CD14-positive monocyte (primary cell): ENCODE data around the gene TMEM87A. TPM values are rescaled to one million over a fixed set of nuclear protein-coding genes. Genes with fewer than 3 reads are reported as not detected.

ENCODE experiments used
- DNase-seq, 3 donors: peaks; one replicate each; pipeline ENCODE4 v3.0.0-alpha.2; 2011 to 2022
- H2AFZ ChIP-seq: 2 replicates; pipeline ENCODE4 v1.6.0; 2012; ENCODE audit warnings: mild to moderate bottlenecking, low read depth, low read length, inconsistent platforms; ENCODE audit not compliant: insufficient read depth, poor library complexity, severe bottlenecking
- H3K27ac ChIP-seq, 2 donors: 1 replicate in 1 of 2; 2 replicates in 1 of 2; pipeline ENCODE4 v1.5.1; 2012 to 2013; ENCODE audit warnings: low read length in 2 of 2, control low read depth in 1 of 2, inconsistent platforms in 1 of 2, low read depth in 1 of 2, mild to moderate bottlenecking in 1 of 2
- H3K27me3 ChIP-seq, 2 donors: one replicate each; pipeline versions ENCODE4 v1.6.0 to v1.6.1; 2011 to 2013; ENCODE audit warnings: low read length in 2 of 2; ENCODE audit not compliant: control insufficient read depth in 2 of 2, insufficient read depth in 2 of 2
- H3K36me3 ChIP-seq, 2 donors: replicated peaks in 1 of 2; 1 replicate in 1 of 2; 2 replicates in 1 of 2; pipeline versions ENCODE4 v1.5.1 to v1.6.1; 2012 to 2013; ENCODE audit warnings: low read length in 2 of 2, control low read depth in 1 of 2, inconsistent platforms in 1 of 2, mild to moderate bottlenecking in 1 of 2; ENCODE audit not compliant: insufficient read depth in 2 of 2, control insufficient read depth in 1 of 2
- H3K4me1 ChIP-seq, 2 donors: 1 replicate in 1 of 2; 2 replicates in 1 of 2; pipeline versions ENCODE4 v1.5.1 to v1.6.1; 2012 to 2013; ENCODE audit warnings: low read length in 2 of 2, control low read depth in 1 of 2, inconsistent platforms in 1 of 2, mild to moderate bottlenecking in 1 of 2, moderate library complexity in 1 of 2; ENCODE audit not compliant: insufficient read depth in 2 of 2, control insufficient read depth in 1 of 2
- H3K4me2 ChIP-seq: replicated peaks from 2 replicates; pipeline ENCODE3; 2012; ENCODE audit warnings: low read length, moderate library complexity, mild to moderate bottlenecking; ENCODE audit not compliant: poor library complexity, severe bottlenecking; ENCODE audit errors: extremely low read depth
- H3K4me3 ChIP-seq, 3 experiments: fragments of 200-600 bp in 1 of 3; sonication (generic) in 1 of 3; replicated peaks in 1 of 3; 1 replicate in 2 of 3; 2 replicates in 1 of 3; pipeline ENCODE4 v1.5.1; 2011 to 2013; ENCODE audit warnings: low read length in 3 of 3, mild to moderate bottlenecking in 3 of 3, control low read depth in 2 of 3, low read depth in 2 of 3, inconsistent platforms in 1 of 3, moderate library complexity in 1 of 3
- H3K79me2 ChIP-seq: 2 replicates; pipeline ENCODE4 v1.6.0; 2012; ENCODE audit warnings: mild to moderate bottlenecking, control low read depth, inconsistent platforms, low read length, moderate library complexity; ENCODE audit not compliant: insufficient read depth
- H3K9ac ChIP-seq: 2 replicates; pipeline ENCODE4 v1.6.0; 2017; ENCODE audit warnings: low read length, mild to moderate bottlenecking; ENCODE audit not compliant: insufficient read depth, poor library complexity, severe bottlenecking
- H3K9me3 ChIP-seq, 2 donors: replicated peaks in 1 of 2; 1 replicate in 1 of 2; 2 replicates in 1 of 2; pipeline versions ENCODE4 v1.5.1 to v1.6.1; 2012 to 2013; ENCODE audit warnings: low read length in 2 of 2, control low read depth in 1 of 2; ENCODE audit not compliant: control insufficient read depth in 1 of 2, insufficient read depth in 1 of 2
- H4K20me1 ChIP-seq: 2 replicates; pipeline ENCODE4 v1.6.0; 2012; ENCODE audit warnings: mild to moderate bottlenecking, low read length, control low read depth, moderate library complexity; ENCODE audit not compliant: insufficient read depth
- H3K27ac Mint-ChIP-seq, 7 donors: one replicate each; pipeline ENCODE4 v1.8.0; 2020; ENCODE audit warnings: mild to moderate bottlenecking in 7 of 7, mixed read lengths in 7 of 7, moderate library complexity in 6 of 7, inconsistent platforms in 2 of 7
- H3K27me3 Mint-ChIP-seq, 3 donors: one replicate each; pipeline ENCODE4 v1.8.0; 2021 to 2022; ENCODE audit warnings: low read depth in 3 of 3, mild to moderate bottlenecking in 3 of 3, mixed read lengths in 3 of 3, moderate library complexity in 3 of 3, inconsistent platforms in 1 of 3
- H3K36me3 Mint-ChIP-seq, 2 donors: one replicate each; pipeline ENCODE4 v1.8.0; 2020; ENCODE audit warnings: mixed read lengths in 2 of 2, inconsistent platforms in 1 of 2, mild to moderate bottlenecking in 1 of 2
- H3K4me1 Mint-ChIP-seq: one replicate; pipeline ENCODE4 v1.8.0; 2020; ENCODE audit warnings: mild to moderate bottlenecking, mixed read lengths
- H3K4me3 Mint-ChIP-seq, 2 donors: one replicate each; pipeline ENCODE4 v1.8.0; 2020; ENCODE audit warnings: mild to moderate bottlenecking in 2 of 2, mixed read lengths in 2 of 2, moderate library complexity in 1 of 2
- H3K9me3 Mint-ChIP-seq, 7 donors: one replicate each; pipeline ENCODE4 v1.8.0; 2020 to 2022; ENCODE audit warnings: mixed read lengths in 7 of 7, mild to moderate bottlenecking in 6 of 7, moderate library complexity in 6 of 7, inconsistent platforms in 2 of 7
- CTCF ChIP-seq: fragments of 200-600 bp; IDR thresholded peaks from one replicate; pipeline ENCODE4 v1.8.0; 2022; ENCODE audit warnings: antibody characterized with exemption, mild to moderate bottlenecking
- WGBS: methylation state at CpG from one replicate; pipeline ENCODE4 v1.1.5; 2013; ENCODE audit warnings: missing lambda C conversion rate; ENCODE audit not compliant: insufficient coverage; 5-methylcytosine and 5-hydroxymethylcytosine counted together
- intact Hi-C, 2 donors: fragments of 100-400 bp; cut with micrococcal nuclease; formaldehyde crosslinking; loops; one replicate each; pipeline versions ENCODE4 v1.15.0 to v1.15.1; 2023
- polyA plus RNA-seq, 3 donors: library from polyadenylated mRNA; depleted of rRNA in 1 of 3; unstranded in 2 of 3; stranded (reverse) in 1 of 3; fragments of 300-500 nt in 2 of 3; fragments of >200 nt in 1 of 3; fragmentation: Illumina TruSeq in 2 of 3; gene quantifications; 1 replicate in 2 of 3; 2 replicates in 1 of 3; pipeline ENCODE4 v1.2.3, GENCODE V29; 2012 to 2021

Gene TMEM87A
- polyA plus RNA-seq, 3 donors = 24.4 to 49.4 (median 39.3) TPM

GRCh38 chr15:42275780-42276391 lies 2.7 kb upstream of the TMEM87A start:
- TF ChIP-seq CTCF = no peak
- H3K4me1 Mint-ChIP-seq = peaks cover 54% of the 10 kb centered on the region

GRCh38 chr15:42274702-42274989 lies 1.4 kb upstream of the TMEM87A start:
- Histone ChIP-seq H3K9me3 (no peaks in the 10 kb centered on the region), H4K20me1 (peaks cover 31% of the 10 kb centered on the region), H3K9ac (peak overlapping the region; percentile 77), H3K27me3 (no peaks in the 10 kb centered on the region), H3K27ac (peak overlapping the region; percentile 91 to 93), H3K4me1 (peaks cover 44 to 61% of the 10 kb centered on the region in 2 donors), H2AFZ (peak overlapping the region; percentile 79), H3K4me2 (peak overlapping the region; percentile 91), H3K4me3 (peak overlapping the region; percentile 78 to 93 (median 84)), H3K36me3 (peaks cover 9 to 17% of the 10 kb centered on the region in 2 donors), H3K79me2 (peaks cover 67% of the 10 kb centered on the region)
- peaks cover 8 to 28% of the 10 kb centered on the region in 2 donors for H3K36me3 Mint-ChIP-seq
- 66% methylated on average over 4 of the region's 6 CpGs for WGBS
- TF ChIP-seq CTCF = no peak
- peak overlapping the region; percentile 97 to 99 (median 99) for H3K27ac Mint-ChIP-seq
- peaks cover 0 to 2% (median 0%) of the 10 kb centered on the region in 7 donors for H3K9me3 Mint-ChIP-seq
- peaks cover 0 to 2% (median 0%) of the 10 kb centered on the region in 3 donors for H3K27me3 Mint-ChIP-seq
- H3K4me3 Mint-ChIP-seq = peak overlapping the region; percentile 96 to 99
- intact Hi-C loops = loop anchor here in 1 of 2 donors (10.0 kb wide), 1 partner anchor 200 kb away; no protein-coding TSS in a partner anchor
- H3K4me1 Mint-ChIP-seq = peaks cover 48% of the 10 kb centered on the region
- DNase-seq = no peak

More at GRCh38 chr15:42275780-42276391, 2.7 kb upstream of the TMEM87A start:
- Histone ChIP-seq H3K27me3 (no peaks in the 10 kb centered on the region), H3K9ac (peak overlapping the region; percentile 33), H3K4me1 (peaks cover 51 to 66% of the 10 kb centered on the region in 2 donors), H4K20me1 (peaks cover 18% of the 10 kb centered on the region), H2AFZ (peak overlapping the region; percentile 79), H3K4me2 (peak overlapping the region; percentile 91), H3K9me3 (no peaks in the 10 kb centered on the region), H3K27ac (peak overlapping the region in 1 of 2 donors; percentile 91), H3K4me3 (peak overlapping the region in 2 of 3 experiments; percentile 78 to 93), H3K79me2 (peaks cover 58% of the 10 kb centered on the region), H3K36me3 (peaks cover 17 to 18% of the 10 kb centered on the region in 2 donors)
- peak overlapping the region; percentile 41 to 99 (median 85) for H3K27ac Mint-ChIP-seq
- intact Hi-C loops = loop anchor here in 1 of 2 donors (10.0 kb wide), 1 partner anchor 199 kb away; no protein-coding TSS in a partner anchor
- H3K36me3 Mint-ChIP-seq = peaks cover 17 to 25% of the 10 kb centered on the region in 2 donors
- peaks cover 0 to 2% (median 0%) of the 10 kb centered on the region in 3 donors for H3K27me3 Mint-ChIP-seq
- no peak for DNase-seq
- WGBS = no CpG with 5 or more reads among the region's 4 CpGs
- no peaks in the 10 kb centered on the region for H3K9me3 Mint-ChIP-seq
- peak overlapping the region; percentile 0 to 99 for H3K4me3 Mint-ChIP-seq
